ENCODE measurements around the gene SPOUT1.

DNA sequence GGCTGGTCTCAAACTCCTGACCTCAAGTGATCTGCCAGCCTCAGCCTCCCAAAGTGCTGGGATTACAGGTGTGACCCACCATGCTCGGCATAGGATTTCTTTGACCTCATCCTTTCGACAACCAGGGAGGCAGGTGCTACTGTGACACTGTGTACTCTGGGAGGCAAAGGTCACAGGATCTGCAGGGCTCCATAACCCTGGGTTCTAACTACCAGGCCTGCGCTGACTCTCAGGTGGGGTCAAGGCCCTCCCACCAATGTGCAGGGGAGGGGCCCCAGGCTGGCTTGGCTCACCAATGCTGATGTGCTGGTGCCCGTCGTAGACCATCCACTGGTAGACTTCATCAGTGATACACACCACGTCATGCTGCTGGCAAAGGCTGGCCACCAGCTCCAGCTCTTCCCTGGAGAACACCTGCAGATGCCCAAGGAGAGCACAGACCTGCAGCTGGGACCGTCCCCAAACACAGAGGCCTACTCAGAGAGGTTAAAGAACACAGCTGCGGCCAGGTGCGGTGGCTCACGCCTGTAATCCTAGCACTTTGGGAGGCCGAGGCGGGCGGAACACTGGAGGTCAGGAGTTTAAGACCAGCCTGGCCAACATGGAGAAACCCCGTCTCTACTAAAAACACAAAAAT is 7.0 kb upstream of the SPOUT1 start:
- TF ChIP-seq, protein P1, sequence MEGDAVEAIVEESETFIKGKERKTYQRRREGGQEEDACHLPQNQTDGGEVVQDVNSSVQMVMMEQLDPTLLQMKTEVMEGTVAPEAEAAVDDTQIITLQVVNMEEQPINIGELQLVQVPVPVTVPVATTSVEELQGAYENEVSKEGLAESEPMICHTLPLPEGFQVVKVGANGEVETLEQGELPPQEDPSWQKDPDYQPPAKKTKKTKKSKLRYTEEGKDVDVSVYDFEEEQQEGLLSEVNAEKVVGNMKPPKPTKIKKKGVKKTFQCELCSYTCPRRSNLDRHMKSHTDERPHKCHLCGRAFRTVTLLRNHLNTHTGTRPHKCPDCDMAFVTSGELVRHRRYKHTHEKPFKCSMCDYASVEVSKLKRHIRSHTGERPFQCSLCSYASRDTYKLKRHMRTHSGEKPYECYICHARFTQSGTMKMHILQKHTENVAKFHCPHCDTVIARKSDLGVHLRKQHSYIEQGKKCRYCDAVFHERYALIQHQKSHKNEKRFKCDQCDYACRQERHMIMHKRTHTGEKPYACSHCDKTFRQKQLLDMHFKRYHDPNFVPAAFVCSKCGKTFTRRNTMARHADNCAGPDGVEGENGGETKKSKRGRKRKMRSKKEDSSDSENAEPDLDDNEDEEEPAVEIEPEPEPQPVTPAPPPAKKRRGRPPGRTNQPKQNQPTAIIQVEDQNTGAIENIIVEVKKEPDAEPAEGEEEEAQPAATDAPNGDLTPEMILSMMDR (IDR thresholded peaks at IDR 0.05) = no peak
- no peak for TF ChIP-seq POLR2A (IDR thresholded peaks at IDR 0.05)
